DMS79 treated with DMSO at 0.1 percent for 48 hours (cell line): ENCODE measurements around the gene C5orf24.
"Not testable (repeated sequence)": the region's sequence is repeated elsewhere in the genome, so short reads cannot be mapped to it uniquely, and the experiment has no call there.

Experiments
- DNase-seq: peaks from one replicate; lab custom pipeline; 2025; lab: John Stamatoyannopoulos, UW

Gene C5orf24

GRCh38 chr5:134857401-134857800, 11.6 kb downstream of the C5orf24 start:
- DNase-seq: no peak

GRCh38 chr5:134864707-134865106, 18.9 kb downstream of the C5orf24 start:
- no peak for DNase-seq

- DNase-seq: no peak
Measured at GRCh38 chr5:134873494-134873893, 27.7 kb downstream of the C5orf24 start.

- DNase-seq: peak; percentile 50
Measured at GRCh38 chr5:134873987-134874830, 28.4 kb downstream of the C5orf24 start, which contains the start of gene TXNDC15. TXNDC15 (plus strand) TSS chr5:134874371; CDS start chr5:134874428, 57 bp downstream.

- DNase-seq: peak; percentile 13
Measured at GRCh38 chr5:134874831-134875655, 29.3 kb downstream of the C5orf24 start.

GRCh38 chr5:134877159-134877558, 31.4 kb downstream of the C5orf24 start:
- DNase-seq: no peak

- peak; percentile 4 for DNase-seq
Measured at GRCh38 chr5:134878403-134878802, 32.6 kb downstream of the C5orf24 start.

- no peak for DNase-seq
Measured at GRCh38 chr5:134879456-134879855, 33.7 kb downstream of the C5orf24 start.

GRCh38 chr5:134880937-134881336, 35.2 kb downstream of the C5orf24 start:
- not testable (repeated sequence) for DNase-seq

GRCh38 chr5:134881711-134882110, 35.9 kb downstream of the C5orf24 start:
- DNase-seq: not testable (repeated sequence)

GRCh38 chr5:134887593-134888159, 41.9 kb downstream of the C5orf24 start:
- DNase-seq: no peak

GRCh38 chr5:134889335-134889734, 43.6 kb downstream of the C5orf24 start:
- no peak for DNase-seq

GRCh38 chr5:134891473-134891872, 45.7 kb downstream of the C5orf24 start:
- DNase-seq: no peak

GRCh38 chr5:134892282-134892681, 46.5 kb downstream of the C5orf24 start:
- no peak for DNase-seq

GRCh38 chr5:134892926-134893325, 47.2 kb downstream of the C5orf24 start:
- DNase-seq: no peak

- no peak for DNase-seq
Measured at GRCh38 chr5:134893748-134894505, 48.2 kb downstream of the C5orf24 start.

GRCh38 chr5:134902071-134902801, 56.5 kb downstream of the C5orf24 start:
- no peak for DNase-seq

GRCh38 chr5:134904610-134905245, 59.0 kb downstream of the C5orf24 start, which contains the start of gene PCBD2:
PCBD2 (plus strand) TSS chr5:134905131; CDS start chr5:134905140, 9 bp downstream.
- DNase-seq: peak; percentile 55

GRCh38 chr5:134905246-134905996, 59.7 kb downstream of the C5orf24 start:
- DNase-seq: peak; percentile 53

- no peak for DNase-seq
Measured at GRCh38 chr5:134906811-134907210, 61.0 kb downstream of the C5orf24 start.
